Stomach (tissue), 4 donors: ENCODE measurements around the gene RBM47.

ENCODE experiments used
- POLR2A ChIP-seq, 4 donors: fragments of 450-650 bp; IDR thresholded peaks; one replicate each; pipeline ENCODE4 v1.6.1; 2016; ENCODE audit warnings: antibody characterized with exemption in 4 of 4, control low read depth in 2 of 4, mild to moderate bottlenecking in 1 of 4, moderate library complexity in 1 of 4
- POLR2AphosphoS5 ChIP-seq, 3 donors: sonication (generic); formaldehyde crosslinking; IDR thresholded peaks; one replicate each; pipeline ENCODE4 v1.6.1; 2016; ENCODE audit warnings: antibody characterized with exemption in 3 of 3
- TF ChIP-seq, protein P1 (sequence below), 7 experiments: fragments of 450-650 bp in 4 of 7; fragments of 200-600 bp in 3 of 7; sonication (generic) in 3 of 7; IDR thresholded peaks; one replicate each; pipeline ENCODE4 v1.5.1; 2016 to 2019; ENCODE audit warnings: antibody characterized with exemption in 7 of 7, control low read depth in 2 of 7, mild to moderate bottlenecking in 1 of 7

DNA sequence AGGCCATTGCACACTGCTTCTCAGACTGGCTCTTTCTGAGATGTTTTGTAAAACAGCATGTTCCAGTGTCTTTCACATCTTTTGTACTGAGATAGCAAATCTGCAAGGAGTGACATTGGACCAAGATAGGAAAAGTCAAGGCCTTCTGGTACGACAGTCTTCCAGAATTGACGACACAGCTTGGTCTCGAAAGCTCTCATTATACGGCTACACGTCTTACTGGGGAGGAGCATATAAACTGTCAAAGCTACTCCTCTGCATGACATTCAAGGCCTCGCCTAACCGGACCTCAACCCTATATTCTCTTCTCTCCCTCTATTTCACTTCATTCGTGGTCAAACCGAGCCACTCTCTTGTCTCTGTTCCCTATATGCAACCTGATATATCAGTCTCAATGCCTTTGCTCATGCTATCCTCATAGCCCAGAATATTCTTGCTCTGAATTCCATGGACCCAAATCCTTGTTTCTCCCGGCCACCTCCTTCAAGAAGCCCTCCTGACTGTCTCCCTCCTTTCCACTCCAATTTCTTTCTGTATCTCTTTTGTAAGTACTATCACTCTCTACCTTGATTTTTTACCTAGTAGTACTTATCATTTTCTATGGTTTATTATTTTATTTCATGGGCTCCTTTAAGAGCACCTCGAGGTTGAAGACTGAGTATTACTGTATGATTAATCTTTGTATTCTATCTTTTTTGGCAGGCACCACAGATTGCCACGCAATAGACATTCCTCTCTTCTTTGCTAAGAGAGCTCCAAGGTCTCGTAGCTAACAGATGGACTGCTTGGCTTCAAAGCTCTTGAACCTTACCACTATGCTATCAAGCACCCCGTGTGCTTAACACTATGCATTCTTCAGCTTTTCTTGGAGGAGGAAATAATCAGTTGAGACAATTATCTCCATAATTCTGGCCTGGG lies 35.1 kb downstream of the RBM47 start:
- TF ChIP-seq, protein P1, sequence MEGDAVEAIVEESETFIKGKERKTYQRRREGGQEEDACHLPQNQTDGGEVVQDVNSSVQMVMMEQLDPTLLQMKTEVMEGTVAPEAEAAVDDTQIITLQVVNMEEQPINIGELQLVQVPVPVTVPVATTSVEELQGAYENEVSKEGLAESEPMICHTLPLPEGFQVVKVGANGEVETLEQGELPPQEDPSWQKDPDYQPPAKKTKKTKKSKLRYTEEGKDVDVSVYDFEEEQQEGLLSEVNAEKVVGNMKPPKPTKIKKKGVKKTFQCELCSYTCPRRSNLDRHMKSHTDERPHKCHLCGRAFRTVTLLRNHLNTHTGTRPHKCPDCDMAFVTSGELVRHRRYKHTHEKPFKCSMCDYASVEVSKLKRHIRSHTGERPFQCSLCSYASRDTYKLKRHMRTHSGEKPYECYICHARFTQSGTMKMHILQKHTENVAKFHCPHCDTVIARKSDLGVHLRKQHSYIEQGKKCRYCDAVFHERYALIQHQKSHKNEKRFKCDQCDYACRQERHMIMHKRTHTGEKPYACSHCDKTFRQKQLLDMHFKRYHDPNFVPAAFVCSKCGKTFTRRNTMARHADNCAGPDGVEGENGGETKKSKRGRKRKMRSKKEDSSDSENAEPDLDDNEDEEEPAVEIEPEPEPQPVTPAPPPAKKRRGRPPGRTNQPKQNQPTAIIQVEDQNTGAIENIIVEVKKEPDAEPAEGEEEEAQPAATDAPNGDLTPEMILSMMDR (IDR thresholded peaks at IDR 0.05): no peak
- TF ChIP-seq POLR2AphosphoS5 (IDR thresholded peaks at IDR 0.05) (no peak), POLR2A (IDR thresholded peaks at IDR 0.05) (no peak)
